ENCODE data around the gene SNX19.
A peak's percentile ranks its signal among the peaks of the same experiment; 100 is the strongest.

Gene SNX19

DNA sequence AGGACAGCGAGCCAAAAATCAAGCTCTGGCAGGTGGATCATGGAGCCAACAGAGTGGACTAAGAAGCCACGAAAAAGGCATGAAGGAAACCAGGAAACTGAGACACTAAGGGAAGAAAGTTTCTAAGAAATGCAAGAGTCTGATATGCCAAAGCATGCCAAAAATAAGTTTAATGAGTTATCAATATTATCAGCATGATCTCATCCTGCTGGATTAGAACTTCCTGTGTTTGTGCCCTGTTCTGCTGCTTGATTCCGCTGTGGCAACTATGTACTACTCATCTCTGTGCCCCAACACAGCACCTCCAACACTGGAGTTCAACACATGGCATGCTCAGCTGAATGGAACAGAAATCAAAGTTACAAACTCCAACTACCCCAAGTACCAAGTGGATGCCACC is 10.8 kb downstream of the SNX19 start:
- no peak overlapping the region for H3K9ac ChIP-seq (ENCODE audit: low read length)
- no peaks in the 10 kb centered on the region for H3K27me3 ChIP-seq (ENCODE audit: control insufficient read depth, insufficient read depth, low read length)
- no peaks in the 10 kb centered on the region for H3K4me1 ChIP-seq (ENCODE audit: control insufficient read depth, low read depth, low read length)
- H3K36me3 ChIP-seq (ENCODE audit: control insufficient read depth, low read depth, low read length) = peaks cover 86% of the 10 kb centered on the region
- H3K9me3 ChIP-seq (ENCODE audit: control insufficient read depth, low read depth, low read length) = no peaks in the 10 kb centered on the region
- H3K27ac ChIP-seq (ENCODE audit: low read length) = no peak overlapping the region
- no peak overlapping the region for H3K4me3 ChIP-seq (ENCODE audit: low read length)

DNA sequence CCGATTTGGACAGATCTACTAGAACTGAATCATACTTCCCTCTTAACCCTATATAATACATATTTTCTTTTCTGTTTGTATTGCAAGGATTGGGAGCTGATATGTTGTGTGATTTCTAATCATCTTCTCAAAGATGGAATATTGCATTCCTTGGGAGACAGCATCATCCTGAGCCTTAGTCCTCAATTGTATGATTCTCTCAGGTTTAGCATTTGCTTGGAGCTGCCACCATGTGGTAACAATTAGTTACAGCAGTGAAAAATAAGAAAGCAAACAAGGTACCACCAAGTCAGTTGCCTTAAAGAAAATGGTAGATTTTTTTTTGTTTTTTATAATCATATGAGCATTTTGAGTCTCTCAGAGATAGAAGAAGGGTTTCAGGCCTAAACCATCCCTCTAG is 11.9 kb downstream of the SNX19 start:
- Histone ChIP-seq H3K9ac (ENCODE audit: low read length) (no peak overlapping the region), H3K4me1 (ENCODE audit: control insufficient read depth, low read depth, low read length) (no peaks in the 10 kb centered on the region), H3K9me3 (ENCODE audit: control insufficient read depth, low read depth, low read length) (no peaks in the 10 kb centered on the region), H3K36me3 (ENCODE audit: control insufficient read depth, low read depth, low read length) (peaks cover 91% of the 10 kb centered on the region), H3K27me3 (ENCODE audit: control insufficient read depth, insufficient read depth, low read length) (no peaks in the 10 kb centered on the region), H3K27ac (ENCODE audit: low read length) (no peak overlapping the region), H3K4me3 (ENCODE audit: low read length) (no peak overlapping the region)

DNA sequence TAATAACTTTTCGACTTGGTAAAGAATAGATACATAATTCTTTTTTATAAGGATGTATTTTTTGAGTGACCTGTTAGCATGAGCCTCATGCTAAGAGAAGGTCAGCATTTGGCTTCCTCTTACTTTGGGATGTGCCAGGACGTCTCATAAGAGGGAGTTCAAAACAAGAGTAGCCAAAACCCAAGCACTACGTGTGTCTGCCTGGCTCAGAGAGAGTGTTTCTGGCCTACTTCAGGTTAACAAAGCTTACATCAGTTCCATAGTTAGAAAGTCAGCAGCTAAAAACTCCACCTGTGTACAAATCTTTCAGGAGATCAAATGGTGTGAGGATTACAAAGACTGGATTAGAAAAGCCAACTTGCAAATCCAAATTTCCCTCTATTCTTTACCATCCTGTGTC is 13.9 kb downstream of the SNX19 start:
- H3K27ac ChIP-seq (ENCODE audit: low read length) = no peak overlapping the region
- no peaks in the 10 kb centered on the region for H3K4me1 ChIP-seq (ENCODE audit: control insufficient read depth, low read depth, low read length)
- no peak overlapping the region for H3K4me3 ChIP-seq (ENCODE audit: low read length)
- H3K9ac ChIP-seq (ENCODE audit: low read length) = no peak overlapping the region
- no peaks in the 10 kb centered on the region for H3K27me3 ChIP-seq (ENCODE audit: control insufficient read depth, insufficient read depth, low read length)
- H3K9me3 ChIP-seq (ENCODE audit: control insufficient read depth, low read depth, low read length) = no peaks in the 10 kb centered on the region
- peaks cover 93% of the 10 kb centered on the region for H3K36me3 ChIP-seq (ENCODE audit: control insufficient read depth, low read depth, low read length)

DNA sequence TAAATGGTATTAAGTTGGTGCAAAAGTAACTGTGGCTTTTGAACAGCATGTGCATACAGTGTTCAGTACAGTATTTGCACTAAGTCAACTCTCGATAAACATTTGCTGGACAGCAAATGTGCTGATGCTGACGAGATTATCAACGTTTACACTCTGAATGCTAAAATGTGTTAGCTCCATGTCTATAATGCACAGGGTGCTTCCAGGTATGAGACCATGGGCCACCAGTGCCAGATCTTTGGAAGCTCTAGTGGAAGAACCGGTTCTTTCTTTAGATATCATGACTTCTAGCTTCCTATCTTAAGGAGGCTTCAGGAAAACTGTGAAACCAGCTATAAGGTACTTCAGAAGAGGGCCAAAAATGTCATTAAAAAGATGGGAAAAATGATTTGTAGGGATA is 17.2 kb downstream of the SNX19 start:
- H3K27ac ChIP-seq (ENCODE audit: low read length) = no peak overlapping the region
- H3K4me1 ChIP-seq (ENCODE audit: control insufficient read depth, low read depth, low read length) = peaks cover 2% of the 10 kb centered on the region
- H3K36me3 ChIP-seq (ENCODE audit: control insufficient read depth, low read depth, low read length) = peaks cover 67% of the 10 kb centered on the region
- no peak overlapping the region for H3K9ac ChIP-seq (ENCODE audit: low read length)
- no peak overlapping the region for H3K4me3 ChIP-seq (ENCODE audit: low read length)
- no peaks in the 10 kb centered on the region for H3K27me3 ChIP-seq (ENCODE audit: control insufficient read depth, insufficient read depth, low read length)
- no peaks in the 10 kb centered on the region for H3K9me3 ChIP-seq (ENCODE audit: control insufficient read depth, low read depth, low read length)

DNA sequence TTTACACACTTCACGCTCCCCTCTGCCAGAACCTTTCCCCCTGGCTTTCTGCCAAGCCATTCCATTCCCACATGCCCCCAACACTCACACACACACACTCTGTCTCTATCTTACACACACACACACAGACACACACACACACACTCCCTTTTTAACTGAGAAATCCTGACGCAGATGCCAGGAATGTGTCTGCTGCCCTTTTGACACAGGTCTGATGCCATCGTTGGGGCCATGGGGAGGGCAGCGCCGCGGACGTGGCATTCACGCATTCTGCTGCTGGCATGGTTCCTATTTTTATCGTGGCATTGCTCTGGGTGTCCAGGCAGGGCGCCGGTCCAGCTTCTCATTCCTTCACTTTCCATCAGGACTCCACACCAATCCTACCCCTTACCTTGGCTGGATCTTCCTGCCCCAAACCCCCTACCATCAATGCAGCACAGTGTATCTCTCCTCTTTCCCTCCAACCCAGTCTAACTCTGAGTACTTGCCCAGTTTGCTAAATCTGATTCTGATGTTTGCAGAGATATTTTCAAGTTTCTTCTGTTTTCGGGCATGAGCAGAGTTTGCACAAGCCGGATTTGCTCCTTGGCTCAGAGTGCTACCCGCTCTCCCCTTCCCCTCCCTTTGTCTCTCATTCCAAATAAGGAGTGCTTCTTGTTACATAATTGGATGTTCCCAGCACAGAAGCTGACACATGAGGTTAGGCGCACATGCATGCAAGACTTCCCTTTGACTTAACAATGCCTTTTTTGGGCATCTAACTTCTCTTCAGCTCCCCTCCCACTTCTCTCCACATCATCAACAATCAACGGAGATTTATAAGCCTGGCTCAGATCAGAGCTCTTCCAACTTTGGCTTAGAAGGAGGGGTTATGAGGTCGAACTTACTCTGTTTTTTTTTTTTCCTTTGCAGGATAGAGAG is 18.8 kb downstream of the SNX19 start:
- Histone ChIP-seq H3K4me3 (ENCODE audit: low read length) (no peak overlapping the region), H3K27ac (ENCODE audit: low read length) (no peak overlapping the region), H3K9ac (ENCODE audit: low read length) (no peak overlapping the region), H3K27me3 (ENCODE audit: control insufficient read depth, insufficient read depth, low read length) (no peaks in the 10 kb centered on the region), H3K4me1 (ENCODE audit: control insufficient read depth, low read depth, low read length) (peaks cover 15% of the 10 kb centered on the region), H3K9me3 (ENCODE audit: control insufficient read depth, low read depth, low read length) (no peaks in the 10 kb centered on the region), H3K36me3 (ENCODE audit: control insufficient read depth, low read depth, low read length) (peaks cover 57% of the 10 kb centered on the region)

DNA sequence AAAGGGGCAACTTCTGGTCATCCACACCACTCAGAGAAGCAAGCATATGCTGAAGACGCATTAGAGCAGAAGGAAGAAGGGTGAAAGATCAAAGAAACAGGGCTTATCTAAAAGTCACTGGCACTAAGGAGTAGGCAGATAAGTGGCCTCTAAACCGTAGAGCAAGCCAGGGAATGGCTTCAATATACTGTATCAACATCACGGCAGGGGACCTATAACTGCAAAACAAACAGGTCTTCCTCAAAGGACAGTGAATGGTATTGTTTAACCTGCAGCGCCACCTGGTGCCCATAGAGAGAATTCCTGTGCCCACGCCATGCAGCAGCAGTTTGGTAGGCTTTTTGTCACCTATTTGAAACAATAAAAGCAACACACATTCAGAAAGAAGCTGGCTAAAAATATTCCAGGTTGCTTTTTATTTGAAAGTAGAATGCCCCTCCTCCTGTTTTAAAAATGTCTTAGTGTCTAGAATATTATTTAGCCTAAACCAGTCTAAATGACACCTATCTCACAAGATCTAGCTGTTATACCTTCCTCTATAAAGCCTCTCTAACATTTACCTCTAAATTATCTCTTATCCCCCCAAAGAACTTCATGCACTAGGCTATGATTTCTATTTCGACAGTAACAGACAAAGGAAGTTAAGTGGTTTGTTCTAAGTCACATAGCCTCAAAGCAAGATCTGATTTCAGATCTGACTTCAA is 21.8 kb downstream of the SNX19 start:
- Histone ChIP-seq H3K27ac (ENCODE audit: low read length) (no peak overlapping the region), H3K9ac (ENCODE audit: low read length) (no peak overlapping the region), H3K4me3 (ENCODE audit: low read length) (no peak overlapping the region), H3K36me3 (ENCODE audit: control insufficient read depth, low read depth, low read length) (peaks cover 27% of the 10 kb centered on the region), H3K27me3 (ENCODE audit: control insufficient read depth, insufficient read depth, low read length) (no peaks in the 10 kb centered on the region), H3K4me1 (ENCODE audit: control insufficient read depth, low read depth, low read length) (peaks cover 26% of the 10 kb centered on the region), H3K9me3 (ENCODE audit: control insufficient read depth, low read depth, low read length) (no peaks in the 10 kb centered on the region)

DNA sequence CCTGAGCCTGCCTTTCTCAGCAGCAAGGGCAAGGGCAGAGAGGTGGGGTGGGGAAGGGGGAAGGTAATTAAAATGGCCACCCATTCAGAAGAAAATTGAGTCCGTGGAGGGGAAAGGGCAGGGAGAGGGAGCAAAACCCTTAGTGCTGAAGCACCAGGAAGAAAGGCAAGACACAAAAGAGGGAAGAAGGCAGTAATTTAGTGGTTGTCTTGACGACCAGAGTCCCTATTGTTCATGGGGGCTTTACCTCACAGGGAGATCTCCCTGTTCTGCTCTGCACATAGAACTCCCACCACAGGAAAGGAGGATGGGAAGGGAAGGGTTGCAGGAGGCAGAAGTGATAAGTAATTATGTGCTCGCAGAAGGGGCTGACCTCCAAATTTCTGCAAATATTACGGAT is 23.4 kb downstream of the SNX19 start:
- Histone ChIP-seq H3K9ac (ENCODE audit: low read length) (no peak overlapping the region), H3K4me1 (ENCODE audit: control insufficient read depth, low read depth, low read length) (peaks cover 26% of the 10 kb centered on the region), H3K27me3 (ENCODE audit: control insufficient read depth, insufficient read depth, low read length) (no peaks in the 10 kb centered on the region), H3K4me3 (ENCODE audit: low read length) (no peak overlapping the region), H3K27ac (ENCODE audit: low read length) (peak overlapping the region; percentile 15), H3K36me3 (ENCODE audit: control insufficient read depth, low read depth, low read length) (peaks cover 13% of the 10 kb centered on the region), H3K9me3 (ENCODE audit: control insufficient read depth, low read depth, low read length) (no peaks in the 10 kb centered on the region)

DNA sequence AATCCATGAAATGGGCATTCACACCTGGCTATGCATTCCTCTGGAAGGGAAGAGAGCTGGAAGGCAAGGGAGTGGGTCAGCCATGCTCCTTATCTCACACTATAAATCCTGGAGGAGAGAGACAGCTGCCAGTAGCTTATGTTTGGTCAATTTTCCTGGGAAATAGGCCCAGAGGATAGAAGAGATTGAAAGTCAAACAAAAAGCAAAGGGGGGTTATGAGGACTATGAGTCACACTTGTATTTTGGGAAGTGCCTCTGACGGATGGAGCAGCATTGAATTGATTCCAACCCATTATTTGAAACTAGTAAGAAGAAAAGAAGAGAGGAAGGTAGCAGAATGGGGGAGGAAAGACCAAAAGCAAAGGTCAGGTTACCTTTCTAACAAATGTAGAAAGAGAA is 25.0 kb downstream of the SNX19 start:
- Histone ChIP-seq H3K9me3 (ENCODE audit: control insufficient read depth, low read depth, low read length) (no peaks in the 10 kb centered on the region), H3K36me3 (ENCODE audit: control insufficient read depth, low read depth, low read length) (peaks cover 7% of the 10 kb centered on the region), H3K9ac (ENCODE audit: low read length) (no peak overlapping the region), H3K27ac (ENCODE audit: low read length) (no peak overlapping the region), H3K4me3 (ENCODE audit: low read length) (no peak overlapping the region), H3K27me3 (ENCODE audit: control insufficient read depth, insufficient read depth, low read length) (no peaks in the 10 kb centered on the region), H3K4me1 (ENCODE audit: control insufficient read depth, low read depth, low read length) (peaks cover 26% of the 10 kb centered on the region)

DNA sequence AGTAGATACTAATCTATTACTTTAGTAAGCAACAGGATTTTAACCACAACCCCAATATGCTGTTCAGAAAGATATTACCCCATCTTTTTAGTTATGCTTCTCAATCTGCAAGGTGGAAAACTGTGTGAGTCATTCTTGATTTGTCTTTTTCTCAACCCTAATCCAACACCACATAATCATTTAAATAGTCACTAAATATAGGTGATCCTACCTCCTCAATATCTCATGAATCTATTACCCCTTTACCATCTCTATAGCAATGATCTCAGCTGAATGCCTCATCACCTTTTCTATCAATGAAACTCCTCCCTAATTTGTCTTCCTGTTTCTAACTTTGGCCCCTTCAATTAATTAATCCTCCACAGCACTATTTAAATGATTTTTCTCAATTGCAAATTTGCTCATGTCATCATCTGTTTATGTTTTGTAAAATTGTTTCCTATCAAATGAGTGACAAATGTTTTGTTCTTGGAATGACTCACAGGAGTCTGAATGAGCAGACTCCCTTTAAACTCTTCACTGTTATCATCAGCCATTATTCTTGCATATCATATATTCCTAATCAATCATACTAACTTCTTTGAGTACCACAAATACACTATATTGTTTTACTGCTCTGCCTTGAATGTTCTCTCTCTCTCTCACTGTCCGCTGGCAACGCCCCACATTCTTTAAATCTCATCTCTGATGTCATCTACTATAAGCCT is 26.1 kb downstream of the SNX19 start:
- Histone ChIP-seq H3K27ac (ENCODE audit: low read length) (no peak overlapping the region), H3K36me3 (ENCODE audit: control insufficient read depth, low read depth, low read length) (peaks cover 7% of the 10 kb centered on the region), H3K9ac (ENCODE audit: low read length) (no peak overlapping the region), H3K4me1 (ENCODE audit: control insufficient read depth, low read depth, low read length) (peaks cover 26% of the 10 kb centered on the region), H3K27me3 (ENCODE audit: control insufficient read depth, insufficient read depth, low read length) (no peaks in the 10 kb centered on the region), H3K4me3 (ENCODE audit: low read length) (no peak overlapping the region), H3K9me3 (ENCODE audit: control insufficient read depth, low read depth, low read length) (no peaks in the 10 kb centered on the region)

DNA sequence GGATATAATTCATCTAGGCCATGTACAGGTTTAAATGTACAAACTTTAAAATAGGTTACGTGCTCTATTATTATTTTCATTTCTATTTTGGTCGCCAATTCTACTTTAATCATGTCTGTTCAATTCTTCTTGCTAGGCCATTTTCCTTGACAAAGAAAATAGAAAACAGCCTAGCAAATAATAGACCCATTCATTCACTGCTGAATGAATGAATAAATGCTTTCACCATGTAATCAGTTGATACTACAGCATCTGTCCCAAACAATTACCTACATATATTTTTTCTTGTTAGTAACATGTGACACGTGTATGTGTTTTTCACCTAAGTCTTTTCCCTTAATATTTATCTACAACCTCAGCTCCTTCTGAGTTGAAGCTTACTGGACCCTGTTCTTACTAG is 27.5 kb downstream of the SNX19 start:
- H3K27me3 ChIP-seq (ENCODE audit: control insufficient read depth, insufficient read depth, low read length) = no peaks in the 10 kb centered on the region
- no peaks in the 10 kb centered on the region for H3K9me3 ChIP-seq (ENCODE audit: control insufficient read depth, low read depth, low read length)
- H3K4me1 ChIP-seq (ENCODE audit: control insufficient read depth, low read depth, low read length) = peaks cover 21% of the 10 kb centered on the region
- H3K36me3 ChIP-seq (ENCODE audit: control insufficient read depth, low read depth, low read length) = peaks cover 6% of the 10 kb centered on the region
- no peak overlapping the region for H3K9ac ChIP-seq (ENCODE audit: low read length)
- H3K27ac ChIP-seq (ENCODE audit: low read length) = no peak overlapping the region
- H3K4me3 ChIP-seq (ENCODE audit: low read length) = no peak overlapping the region

DNA sequence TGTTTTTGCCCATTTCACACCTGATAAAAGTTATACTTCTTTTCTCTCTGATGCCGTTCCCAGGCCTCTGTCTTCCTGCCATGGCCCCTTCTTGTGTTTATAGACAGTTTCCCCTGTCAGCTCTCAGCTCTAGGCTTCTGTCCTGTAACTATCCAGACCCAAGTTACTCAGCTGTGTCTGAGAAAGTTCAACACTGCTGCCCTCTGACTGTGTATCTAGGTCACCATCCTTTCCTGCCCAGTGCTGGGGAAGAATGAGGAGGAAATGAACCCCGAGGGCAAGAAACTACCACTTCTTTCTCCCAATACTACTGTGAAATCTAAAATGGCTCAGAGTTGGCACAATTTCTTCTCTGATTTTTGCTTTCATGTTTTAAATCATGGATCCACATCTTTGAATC is 29.6 kb downstream of the SNX19 start:
- Histone ChIP-seq H3K27ac (ENCODE audit: low read length) (no peak overlapping the region), H3K27me3 (ENCODE audit: control insufficient read depth, insufficient read depth, low read length) (no peaks in the 10 kb centered on the region), H3K36me3 (ENCODE audit: control insufficient read depth, low read depth, low read length) (peaks cover 19% of the 10 kb centered on the region), H3K9me3 (ENCODE audit: control insufficient read depth, low read depth, low read length) (no peaks in the 10 kb centered on the region), H3K4me1 (ENCODE audit: control insufficient read depth, low read depth, low read length) (peaks cover 5% of the 10 kb centered on the region), H3K9ac (ENCODE audit: low read length) (no peak overlapping the region), H3K4me3 (ENCODE audit: low read length) (no peak overlapping the region)

Data from iPS-18a (cell line).